Type B pancreatic cell (in vitro differentiated cells): ENCODE data around the gene SLC12A8. TPM values are rescaled to one million over a fixed set of nuclear protein-coding genes. Genes with fewer than 3 reads are reported as not detected.

ENCODE experiments used
- DNase-seq: peaks from one replicate; pipeline ENCODE4 v3.0.0; 2021; ENCODE audit warnings: mixed read lengths; ENCODE audit not compliant: unreplicated experiment; ENCODE audit errors: extremely low spot score
- H3K27ac Mint-ChIP-seq: 2 replicates; pipeline ENCODE4 v1.8.0; 2021; ENCODE audit warnings: mild to moderate bottlenecking, mixed read lengths
- H3K27me3 Mint-ChIP-seq: 2 replicates; pipeline ENCODE4 v1.8.0; 2021; ENCODE audit warnings: mixed read lengths
- H3K36me3 Mint-ChIP-seq: 2 replicates; pipeline ENCODE4 v1.8.0; 2021; ENCODE audit warnings: mixed read lengths
- H3K4me1 Mint-ChIP-seq: one replicate; pipeline ENCODE4 v1.8.0; 2021; ENCODE audit warnings: mixed read lengths; ENCODE audit not compliant: unreplicated experiment
- H3K4me3 Mint-ChIP-seq: 2 replicates; pipeline ENCODE4 v1.8.0; 2021; ENCODE audit warnings: mild to moderate bottlenecking, mixed read lengths
- H3K9me3 Mint-ChIP-seq: 2 replicates; pipeline ENCODE4 v1.8.0; 2021; ENCODE audit warnings: mixed read lengths
- CTCF ChIP-seq: fragments of 200-600 bp; sonication (generic); conservative IDR thresholded peaks from 2 replicates; pipeline ENCODE4 v1.5.0; 2021; ENCODE audit warnings: antibody characterized with exemption, mild to moderate bottlenecking
- total RNA-seq: library from RNA; stranded (reverse); gene quantifications from 2 replicates; pipeline ENCODE4 v1.2.1, GENCODE V29; 2021; ENCODE audit warnings: low replicate concordance

SLC12A8 gene
- total RNA-seq, 1 donor from 2014 or later, result 6.8 TPM

- TF ChIP-seq CTCF, result no peak
- Mint-ChIP-seq H3K4me1 (peaks cover 41% of the 10 kb centered on the region), H3K36me3 (peaks cover 6% of the 10 kb centered on the region), H3K9me3 (no peaks in the 10 kb centered on the region), H3K27ac (peak overlapping the region; percentile 16), H3K27me3 (peaks cover 52% of the 10 kb centered on the region), H3K4me3 (peak overlapping the region; percentile 88)
- DNase-seq, result no peak
Measured at GRCh38 chr3:125051715-125052581, 160.6 kb downstream of the SLC12A8 start.

- Mint-ChIP-seq H3K4me1 (peaks cover 37% of the 10 kb centered on the region), H3K4me3 (peak overlapping the region; percentile 37), H3K27me3 (peaks cover 48% of the 10 kb centered on the region), H3K27ac (peak overlapping the region; percentile 16), H3K36me3 (peaks cover 6% of the 10 kb centered on the region), H3K9me3 (no peaks in the 10 kb centered on the region)
- no peak for DNase-seq
- no peak for TF ChIP-seq CTCF
Measured at GRCh38 chr3:125051205-125051604, 161.3 kb downstream of the SLC12A8 start.

- Mint-ChIP-seq H3K9me3 (no peaks in the 10 kb centered on the region), H3K36me3 (peaks cover 6% of the 10 kb centered on the region), H3K27me3 (peaks cover 48% of the 10 kb centered on the region), H3K4me1 (peaks cover 37% of the 10 kb centered on the region), H3K27ac (no peak overlapping the region), H3K4me3 (no peak overlapping the region)
- no peak for DNase-seq
- no peak for TF ChIP-seq CTCF
Measured at GRCh38 chr3:125050488-125051090, 162.0 kb downstream of the SLC12A8 start.

GRCh38 chr3:125048282-125048681, 164.3 kb downstream of the SLC12A8 start:
- peak overlapping the region; percentile 2 for H3K4me3 Mint-ChIP-seq
- no peak overlapping the region for H3K27ac Mint-ChIP-seq
- no peaks in the 10 kb centered on the region for H3K9me3 Mint-ChIP-seq
- no peak for DNase-seq
- no peak for TF ChIP-seq CTCF
- peaks cover 27% of the 10 kb centered on the region for H3K4me1 Mint-ChIP-seq
- peaks cover 6% of the 10 kb centered on the region for H3K36me3 Mint-ChIP-seq
- H3K27me3 Mint-ChIP-seq, result peaks cover 30% of the 10 kb centered on the region

GRCh38 chr3:125045965-125046364, 166.6 kb downstream of the SLC12A8 start:
- no peak for TF ChIP-seq CTCF
- Mint-ChIP-seq H3K4me3 (no peak overlapping the region), H3K4me1 (peaks cover 17% of the 10 kb centered on the region), H3K36me3 (peaks cover 6% of the 10 kb centered on the region), H3K27ac (no peak overlapping the region), H3K9me3 (no peaks in the 10 kb centered on the region), H3K27me3 (peaks cover 24% of the 10 kb centered on the region)
- no peak for DNase-seq
